BLaER1 (cell line): Measurements from ENCODE around the gene LGALS3.

ENCODE experiments used
- H3K27ac ChIP-seq: shearing (Covaris generic); formaldehyde crosslinking; 2 replicates; pipeline ENCODE4 v1.8.1; 2022
- H3K27me3 ChIP-seq: shearing (Covaris generic); formaldehyde crosslinking; 2 replicates; pipeline ENCODE4 v1.8.1; 2022
- H3K36me3 ChIP-seq: shearing (Covaris generic); formaldehyde crosslinking; 2 replicates; pipeline ENCODE4 v1.8.1; 2022
- H3K4me1 ChIP-seq: shearing (Covaris generic); formaldehyde crosslinking; 2 replicates; pipeline ENCODE4 v1.8.1; 2022
- H3K4me2 ChIP-seq: shearing (Covaris generic); formaldehyde crosslinking; 2 replicates; pipeline ENCODE4 v1.8.1; 2022
- H3K4me3 ChIP-seq: shearing (Covaris generic); formaldehyde crosslinking; 2 replicates; pipeline ENCODE4 v1.8.1; 2022
- H3K9ac ChIP-seq: shearing (Covaris generic); formaldehyde crosslinking; 2 replicates; pipeline ENCODE4 v1.8.1; 2022
- H3K9me3 ChIP-seq: shearing (Covaris generic); formaldehyde crosslinking; 2 replicates; pipeline ENCODE4 v1.8.1; 2022
- H4K20me1 ChIP-seq: shearing (Covaris generic); formaldehyde crosslinking; 2 replicates; pipeline ENCODE4 v1.8.1; 2022
- Cebpa-rat ChIP-seq: shearing (Covaris generic); IDR thresholded peaks from 2 replicates; pipeline ENCODE4 v1.8.1; 2022

Gene LGALS3

DNA sequence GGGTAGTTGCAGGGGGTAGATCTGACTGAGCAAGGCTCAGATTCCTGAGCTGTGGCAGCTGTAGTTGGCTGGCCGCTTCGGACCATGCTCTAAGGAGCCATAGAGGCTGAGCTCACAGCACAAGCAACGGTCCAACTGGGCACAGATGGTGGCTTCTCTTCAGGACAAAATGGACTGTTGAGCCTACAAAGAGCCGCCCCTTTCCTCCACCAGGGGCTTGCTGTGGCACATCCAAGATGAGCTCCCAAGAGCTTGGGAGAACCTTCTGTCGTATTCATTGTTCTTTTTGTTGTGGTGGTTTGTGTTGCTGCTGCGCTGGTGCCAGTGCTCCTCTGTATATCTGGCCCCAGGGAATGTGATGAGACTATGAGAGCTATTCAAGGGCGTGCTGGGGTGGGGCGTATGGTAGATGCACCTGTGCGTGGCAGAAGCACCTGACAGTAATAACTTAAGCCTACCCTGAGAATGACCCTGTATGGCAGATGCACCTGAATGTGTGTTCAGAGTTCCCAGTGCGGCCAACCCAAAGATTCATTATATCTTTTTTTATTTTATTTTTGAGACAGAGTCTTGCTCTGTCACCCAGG lies 17.8 kb upstream of the LGALS3 start:
- Histone ChIP-seq H3K36me3 (no peaks in the 10 kb centered on the region), H4K20me1 (no peaks in the 10 kb centered on the region), H3K4me3 (no peak overlapping the region), H3K27me3 (no peaks in the 10 kb centered on the region), H3K27ac (no peak overlapping the region), H3K9ac (no peak overlapping the region), H3K9me3 (no peaks in the 10 kb centered on the region), H3K4me1 (peaks cover 17% of the 10 kb centered on the region), H3K4me2 (no peak overlapping the region)
- TF ChIP-seq Cebpa-rat = no peak

DNA sequence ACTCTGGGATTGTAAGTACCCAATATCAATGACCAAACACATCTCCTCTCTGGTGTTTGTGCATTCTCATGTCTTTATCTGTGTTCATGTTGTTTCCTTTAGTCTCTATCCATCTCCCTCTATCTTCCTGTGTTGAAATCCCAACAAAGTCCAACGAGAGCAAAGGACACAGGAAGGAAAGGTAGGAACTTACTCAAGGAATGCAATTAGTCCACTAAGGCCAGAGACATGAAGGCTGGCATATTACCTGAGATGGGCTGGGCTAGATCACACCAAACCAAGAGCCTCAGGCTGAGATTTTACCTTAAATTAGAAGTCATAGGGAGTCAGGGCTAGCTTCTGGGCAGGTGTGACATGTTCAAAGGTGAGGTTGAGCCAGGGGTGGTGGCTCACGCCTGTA lies 14.3 kb upstream of the LGALS3 start:
- no peaks in the 10 kb centered on the region for H3K36me3 ChIP-seq
- no peaks in the 10 kb centered on the region for H3K9me3 ChIP-seq
- no peaks in the 10 kb centered on the region for H3K27me3 ChIP-seq
- TF ChIP-seq Cebpa-rat = no peak
- no peak overlapping the region for H3K27ac ChIP-seq
- no peak overlapping the region for H3K9ac ChIP-seq
- H3K4me2 ChIP-seq = no peak overlapping the region
- peaks cover 15% of the 10 kb centered on the region for H3K4me1 ChIP-seq
- no peak overlapping the region for H3K4me3 ChIP-seq
- no peaks in the 10 kb centered on the region for H4K20me1 ChIP-seq

DNA sequence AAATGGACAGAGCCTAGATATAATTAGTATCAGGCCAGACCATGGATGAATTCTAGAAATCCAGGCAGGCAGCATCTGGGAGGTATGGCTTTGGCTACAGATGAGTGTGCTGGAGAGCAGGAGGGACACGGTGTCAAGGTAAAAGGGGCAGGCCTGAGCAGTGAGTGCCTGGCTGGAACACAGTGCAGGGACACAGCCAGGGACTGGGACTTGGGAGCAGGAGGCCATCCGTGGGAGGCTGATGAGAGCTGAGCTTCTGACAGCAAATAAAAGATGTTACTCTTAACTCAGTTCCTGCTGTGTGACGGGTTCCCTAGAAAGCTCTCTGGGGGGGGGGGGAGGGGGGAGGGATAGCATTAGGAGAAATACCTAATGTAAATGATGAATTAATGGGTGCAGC lies 13.6 kb upstream of the LGALS3 start:
- Histone ChIP-seq H3K4me2 (no peak overlapping the region), H3K36me3 (no peaks in the 10 kb centered on the region), H3K27me3 (no peaks in the 10 kb centered on the region), H3K9me3 (no peaks in the 10 kb centered on the region), H3K9ac (no peak overlapping the region), H3K27ac (no peak overlapping the region), H4K20me1 (no peaks in the 10 kb centered on the region), H3K4me3 (no peak overlapping the region), H3K4me1 (peaks cover 15% of the 10 kb centered on the region)
- TF ChIP-seq Cebpa-rat = no peak

DNA sequence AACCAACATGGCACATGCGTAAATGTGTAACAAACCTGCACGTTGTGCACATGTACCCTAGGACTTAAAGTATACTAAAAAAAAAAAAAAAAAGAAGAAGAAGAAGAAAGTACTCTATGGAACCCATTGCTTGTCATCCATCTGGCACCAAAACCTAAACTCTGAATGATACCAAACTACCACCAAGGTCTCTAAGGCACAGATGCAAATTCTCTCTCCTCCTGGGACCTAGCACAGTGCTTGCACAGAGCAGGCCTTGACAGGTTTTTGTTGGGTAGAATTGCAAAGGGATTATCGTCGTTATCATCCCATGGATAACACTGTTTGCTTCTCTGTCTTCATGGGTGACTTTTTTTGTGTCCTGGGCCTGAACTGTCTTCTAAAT lies 13.2 kb upstream of the LGALS3 start:
- peaks cover 15% of the 10 kb centered on the region for H3K4me1 ChIP-seq
- TF ChIP-seq Cebpa-rat = no peak
- H3K36me3 ChIP-seq = no peaks in the 10 kb centered on the region
- H3K27ac ChIP-seq = no peak overlapping the region
- no peaks in the 10 kb centered on the region for H3K27me3 ChIP-seq
- no peak overlapping the region for H3K9ac ChIP-seq
- H3K4me3 ChIP-seq = no peak overlapping the region
- no peaks in the 10 kb centered on the region for H4K20me1 ChIP-seq
- no peaks in the 10 kb centered on the region for H3K9me3 ChIP-seq
- H3K4me2 ChIP-seq = no peak overlapping the region

DNA sequence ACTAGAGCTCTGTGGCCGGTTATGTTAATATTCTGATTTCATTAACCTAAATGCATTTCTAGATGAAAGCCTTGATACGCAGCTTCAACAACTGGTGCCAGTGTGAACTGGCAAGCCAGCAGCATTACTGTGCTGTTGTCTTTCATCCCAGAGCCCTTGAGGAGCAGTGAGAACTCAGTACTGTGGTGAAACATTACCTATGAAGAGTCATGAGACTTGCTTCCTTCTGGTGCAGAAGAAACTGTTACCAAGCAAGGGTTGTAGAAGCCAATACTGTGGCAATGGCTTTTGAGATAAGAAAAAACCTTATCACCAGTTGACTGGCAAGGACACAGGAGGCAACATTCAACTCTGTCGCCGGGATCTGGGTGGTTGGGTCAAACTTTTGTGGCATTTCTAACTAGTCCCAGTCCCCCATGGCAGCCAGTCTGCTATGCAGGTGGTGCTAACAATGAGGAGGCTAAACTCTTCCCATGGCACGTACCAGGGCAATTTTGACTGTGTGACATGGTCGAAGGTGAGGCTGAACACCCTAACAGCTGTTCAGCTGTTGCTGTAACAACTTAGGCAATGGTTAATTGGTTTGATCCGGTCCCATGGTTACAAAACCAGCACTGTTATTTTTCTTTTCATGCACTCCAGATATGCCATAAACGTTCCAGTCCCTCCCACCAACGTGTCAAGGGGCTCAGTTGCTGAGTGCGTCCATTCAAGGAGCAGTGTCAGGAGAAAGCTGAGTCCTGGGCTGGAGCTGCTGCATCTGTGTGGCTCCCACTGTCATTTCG lies 12.6 kb upstream of the LGALS3 start:
- no peak overlapping the region for H3K9ac ChIP-seq
- H3K4me2 ChIP-seq = no peak overlapping the region
- H3K4me3 ChIP-seq = no peak overlapping the region
- TF ChIP-seq Cebpa-rat = no peak
- no peaks in the 10 kb centered on the region for H3K9me3 ChIP-seq
- H3K4me1 ChIP-seq = peaks cover 15% of the 10 kb centered on the region
- no peaks in the 10 kb centered on the region for H3K36me3 ChIP-seq
- H3K27ac ChIP-seq = no peak overlapping the region
- no peaks in the 10 kb centered on the region for H4K20me1 ChIP-seq
- no peaks in the 10 kb centered on the region for H3K27me3 ChIP-seq

DNA sequence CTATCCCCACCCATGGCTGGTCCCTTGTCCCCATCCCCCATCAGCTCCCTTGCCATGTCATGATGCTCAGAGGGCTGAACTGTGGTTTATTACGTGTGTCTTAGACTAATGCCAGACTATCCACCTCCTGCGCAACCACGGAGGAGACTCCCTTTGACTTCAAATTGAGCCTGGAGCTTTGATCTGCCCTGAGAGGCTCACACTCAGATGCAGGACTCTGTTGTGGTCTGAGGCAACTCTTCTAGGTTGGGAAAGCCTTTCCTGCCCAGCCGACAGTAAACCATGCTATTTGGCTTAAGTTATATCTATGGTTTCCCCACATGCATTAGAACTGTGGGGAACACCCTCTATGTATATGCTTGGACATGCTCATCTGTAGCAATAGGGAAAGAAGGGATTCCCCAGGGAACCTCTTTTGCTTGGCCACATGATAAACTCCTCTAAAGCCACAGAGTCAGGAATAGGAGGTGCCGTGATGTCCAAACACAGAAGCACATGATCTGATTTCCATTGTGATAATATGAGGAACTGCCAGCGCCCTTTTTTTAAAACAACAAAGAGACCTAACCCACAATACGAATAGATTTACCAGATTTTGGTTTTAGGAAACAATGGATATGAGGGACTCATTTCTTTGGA lies 11.1 kb upstream of the LGALS3 start:
- TF ChIP-seq Cebpa-rat = no peak
- no peaks in the 10 kb centered on the region for H3K36me3 ChIP-seq
- H3K27ac ChIP-seq = no peak overlapping the region
- H3K9me3 ChIP-seq = no peaks in the 10 kb centered on the region
- no peaks in the 10 kb centered on the region for H3K27me3 ChIP-seq
- no peak overlapping the region for H3K4me3 ChIP-seq
- peak overlapping the region; percentile 44 for H3K4me2 ChIP-seq
- peaks cover 15% of the 10 kb centered on the region for H3K4me1 ChIP-seq
- no peak overlapping the region for H3K9ac ChIP-seq
- no peaks in the 10 kb centered on the region for H4K20me1 ChIP-seq

DNA sequence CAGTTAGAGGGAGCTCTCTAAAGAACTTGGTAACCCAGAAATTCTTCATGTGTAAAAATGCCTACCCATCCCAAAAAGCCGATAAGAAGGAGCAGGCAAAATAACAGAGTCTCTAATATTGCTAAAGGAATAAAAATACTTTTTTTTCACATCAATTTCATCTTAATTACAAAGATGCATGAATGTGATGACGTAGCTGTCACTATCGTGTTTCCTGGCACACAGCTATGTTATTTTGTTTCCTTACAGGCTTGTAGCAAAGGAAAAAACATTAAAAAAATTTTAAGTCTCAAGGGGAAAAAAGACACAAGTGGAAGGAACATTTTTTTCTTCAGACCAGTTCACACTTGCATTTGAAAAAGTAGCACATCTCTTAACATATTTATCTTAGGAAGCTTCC lies 10.3 kb upstream of the LGALS3 start:
- no peak overlapping the region for H3K4me2 ChIP-seq
- no peaks in the 10 kb centered on the region for H3K9me3 ChIP-seq
- no peaks in the 10 kb centered on the region for H4K20me1 ChIP-seq
- no peaks in the 10 kb centered on the region for H3K27me3 ChIP-seq
- H3K9ac ChIP-seq = no peak overlapping the region
- no peaks in the 10 kb centered on the region for H3K36me3 ChIP-seq
- H3K4me3 ChIP-seq = no peak overlapping the region
- TF ChIP-seq Cebpa-rat = no peak
- peaks cover 10% of the 10 kb centered on the region for H3K4me1 ChIP-seq
- H3K27ac ChIP-seq = no peak overlapping the region

DNA sequence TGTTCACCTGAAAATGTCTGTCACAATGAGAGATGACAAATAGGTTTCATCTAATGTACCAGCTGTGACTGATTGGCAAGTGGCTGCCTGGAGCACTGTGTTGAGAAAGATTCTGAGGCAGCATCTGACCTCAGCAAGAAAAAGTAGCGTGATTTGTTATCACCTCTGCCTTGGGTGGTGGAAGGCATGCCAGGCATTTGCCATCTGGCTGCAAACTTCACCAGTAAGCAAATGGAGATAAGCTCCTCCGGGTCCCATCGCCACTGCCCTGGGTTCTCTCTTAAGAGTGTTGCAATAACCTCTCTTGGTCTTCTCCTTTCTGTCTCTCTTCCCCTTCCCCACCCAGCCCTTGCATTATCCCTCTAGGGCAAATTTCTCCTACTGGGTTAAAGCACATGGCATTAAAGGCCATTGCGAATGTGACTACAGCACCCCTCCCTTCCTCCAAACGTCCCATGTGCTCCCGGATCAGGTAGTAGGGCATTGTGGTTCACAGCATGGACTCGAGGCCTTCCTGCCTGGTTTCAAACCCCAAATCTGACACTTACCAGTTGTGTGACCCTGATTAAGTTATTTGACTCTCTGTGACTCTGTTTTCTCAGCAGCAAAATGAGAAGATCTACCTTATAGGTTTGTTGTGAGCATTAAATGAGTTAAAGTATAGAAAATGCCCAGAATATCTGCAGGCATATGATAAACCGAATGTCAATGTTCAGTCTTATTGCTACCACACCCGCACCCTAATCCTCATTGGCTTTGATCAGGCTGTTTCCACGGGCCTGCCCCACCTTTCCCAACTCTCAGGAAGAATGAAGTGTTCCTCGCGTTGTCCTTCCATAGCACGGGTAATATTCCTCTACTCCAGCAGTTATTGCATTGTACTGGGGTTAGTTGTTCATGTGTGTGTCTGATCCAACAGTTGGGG lies 8.2 kb upstream of the LGALS3 start:
- Histone ChIP-seq H3K4me1 (peaks cover 10% of the 10 kb centered on the region), H3K4me2 (no peak overlapping the region)

DNA sequence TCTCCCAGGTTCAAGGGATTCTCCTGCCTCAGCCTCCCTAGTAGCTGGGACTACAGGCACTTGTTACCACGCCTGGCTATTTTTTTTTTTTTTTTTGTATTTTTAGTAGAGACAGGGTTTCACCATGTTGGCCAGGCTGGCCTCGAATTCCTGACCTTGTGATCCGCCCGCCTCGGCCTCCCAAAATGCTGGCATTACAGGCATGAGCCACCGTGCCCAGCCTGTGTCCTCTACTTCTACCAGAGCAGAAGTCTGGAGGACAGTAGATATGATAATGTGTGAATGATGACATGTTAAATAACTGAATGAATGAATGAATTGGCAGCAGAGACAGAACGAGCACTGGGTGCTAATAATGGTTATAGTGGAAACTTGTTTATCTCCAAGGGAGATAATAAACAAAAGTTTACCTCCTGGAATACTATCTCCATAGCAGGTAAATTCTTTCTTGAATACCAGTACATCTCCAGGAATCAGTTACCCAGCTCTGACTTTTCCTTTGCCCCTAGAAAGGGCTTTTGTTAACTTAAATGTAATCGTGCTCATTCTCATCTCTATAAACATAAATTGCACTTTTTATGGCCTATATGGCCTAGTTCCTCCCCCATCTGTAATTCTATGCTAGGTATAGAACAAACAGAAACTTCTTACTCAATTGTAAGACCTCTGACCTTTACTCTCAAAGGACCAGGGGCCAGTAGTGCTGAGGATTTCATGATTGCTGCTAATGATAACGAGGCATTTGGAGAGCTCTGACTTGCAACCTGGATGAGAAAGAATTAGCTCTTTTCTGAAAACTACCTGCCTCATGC lies 7.2 kb upstream of the LGALS3 start:
- Histone ChIP-seq H3K4me1 (peaks cover 10% of the 10 kb centered on the region), H3K4me3 (no peak overlapping the region), H3K9ac (no peak overlapping the region), H3K36me3 (no peaks in the 10 kb centered on the region), H3K27ac (no peak overlapping the region), H3K27me3 (peaks cover 12% of the 10 kb centered on the region), H4K20me1 (no peaks in the 10 kb centered on the region), H3K4me2 (no peak overlapping the region), H3K9me3 (no peaks in the 10 kb centered on the region)
- no peak for TF ChIP-seq Cebpa-rat

More for the DNA sequence above, 8.2 kb upstream of the LGALS3 start:
- 0 out of 2 replicates have a peak, but pooled peaks have one; percentile 29 for TF ChIP-seq Cebpa-rat
- Histone ChIP-seq H3K27me3 (peaks cover 2% of the 10 kb centered on the region; the same call in 1 of the 2 replicates), H3K36me3 (no peaks in the 10 kb centered on the region), H3K9me3 (no peaks in the 10 kb centered on the region), H3K9ac (no peak overlapping the region), H3K27ac (no peak overlapping the region), H3K4me3 (no peak overlapping the region), H4K20me1 (no peaks in the 10 kb centered on the region)
